Kidney (tissue), 22 donors: ENCODE results near the gene CRISP2. TPM values are rescaled to one million over a fixed set of nuclear protein-coding genes. Genes with fewer than 3 reads are reported as not detected.
A peak's percentile ranks its signal among the peaks of the same experiment; 100 is the strongest.

Source experiments
- DNase-seq, 5 donors: peaks; one replicate each; pipeline ENCODE4 v3.0.0-alpha.2; 2013 to 2020
- FAIRE-seq: peaks from 2 replicates; lab custom pipeline; 2012; peaks lifted over from hg19 to GRCh38; lab: Jason Lieb, UNC
- H3K27ac ChIP-seq, 2 donors: one replicate each; pipeline ENCODE4 v1.7.0; 2013; ENCODE audit warnings: low read depth in 2 of 2, low read length in 2 of 2, inconsistent platforms in 1 of 2
- H3K27me3 ChIP-seq: one replicate; pipeline ENCODE4 v1.7.1; 2013; ENCODE audit warnings: low read length, inconsistent platforms; ENCODE audit not compliant: control insufficient read depth, insufficient read depth
- H3K36me3 ChIP-seq, 3 donors: one replicate each; pipeline versions ENCODE4 v1.7.0 to v1.7.1; 2013; ENCODE audit warnings: low read length in 3 of 3, control low read depth in 1 of 3, inconsistent platforms in 1 of 3; ENCODE audit not compliant: insufficient read depth in 3 of 3, control insufficient read depth in 2 of 3
- H3K4me1 ChIP-seq, 3 donors: one replicate each; pipeline versions ENCODE4 v1.7.0 to v1.7.1; 2013; ENCODE audit warnings: low read length in 3 of 3, inconsistent platforms in 1 of 3, low read depth in 1 of 3; ENCODE audit not compliant: control insufficient read depth in 2 of 3, insufficient read depth in 2 of 3
- H3K4me3 ChIP-seq, 3 donors: one replicate each; pipeline versions ENCODE4 v1.7.0 to v1.8.1; 2013; ENCODE audit warnings: low read length in 3 of 3, control low read depth in 1 of 3, inconsistent platforms in 1 of 3
- H3K9ac ChIP-seq, 3 donors: one replicate each; pipeline versions ENCODE4 v1.7.0 to v1.7.1; 2013; ENCODE audit warnings: low read length in 3 of 3, control low read depth in 1 of 3, inconsistent platforms in 1 of 3
- H3K9me3 ChIP-seq, 3 donors: one replicate each; pipeline versions ENCODE4 v1.7.0 to v1.7.1; 2013; ENCODE audit warnings: low read length in 3 of 3, control low read depth in 1 of 3, inconsistent platforms in 1 of 3; ENCODE audit not compliant: control insufficient read depth in 2 of 3, insufficient read depth in 1 of 3
- CTCF ChIP-seq: IDR thresholded peaks from 3 replicates; pipeline ENCODE4 v1.5.1; 2012; ENCODE audit warnings: mild to moderate bottlenecking, moderate library complexity, borderline replicate concordance; ENCODE audit not compliant: insufficient read depth; ENCODE audit errors: extremely low read depth
- intact Hi-C: fragments of 100-400 bp; cut with DNase I; formaldehyde crosslinking; loops from one replicate; pipeline ENCODE4 v1.11.1; 2022
- long read RNA-seq, 10 donors: library from polyadenylated mRNA in 1 of 10; unstranded in 1 of 10; transcript quantifications; one replicate each; pipeline ENCODE4 v2.0.0 and lab custom pipeline, GENCODE V29; 2021 to 2026
- polyA plus RNA-seq: library from polyadenylated mRNA; stranded (reverse); fragments of 350-450 nt; fragmentation: Illumina TruSeq; extraction: RNeasy Lipid Tissue Mini Kit (QIAGEN cat#74804); gene quantifications from one replicate; pipeline ENCODE4 v1.2.3, GENCODE V29; 2014; ENCODE audit warnings: low read depth, low replicate concordance; ENCODE audit not compliant: insufficient read depth
- total RNA-seq: library from RNA; stranded (reverse); fragmentation: NEBNext Ultra II Directional; extraction: Animal tissue kit (Norgen Biotek cat#: 25700); gene quantifications from one replicate; pipeline ENCODE4 v1.2.1, GENCODE V29; 2021
- donor health status: control.
- donor health status: control.
- donor health status: control.
- donor health status: control.
- donor health status: control.
- donor health status: DM: yes; HTN: yes; CAD: no.
- donor health status: Normal renal cell carcinoma (clear cell type).

CRISP2 gene
- total RNA-seq (not detected), polyA plus RNA-seq (1.5 TPM)
- long read RNA-seq, donor 1 = 0 reads
- long read RNA-seq, donor 2 = 0 reads
- long read RNA-seq, donor 3 = 0 reads
- long read RNA-seq, donor 4 = 0 reads
- long read RNA-seq, donor 5 = 0 reads
- long read RNA-seq, donor 6 = 0 reads
- long read RNA-seq, donor 7 = 0 reads
- long read RNA-seq, donor 8 = 0 reads
- long read RNA-seq, donor 9 = 0 reads
- long read RNA-seq, donor 10 = 0 reads

GRCh38 chr6:49713346-49713745 lies at the start of gene CRISP2:
Gene CRISP2, minus strand, starts transcription at chr6:49713543. Its CDS starts 4,347 bp downstream, at chr6:49709196.
- DNase-seq (peak; percentile 15 to 51 (median 19)), FAIRE-seq (no peak)
- H3K4me1 ChIP-seq = no peaks in the 10 kb centered on the region
- H3K36me3 ChIP-seq = no peaks in the 10 kb centered on the region
- no peak within 1 kb of the TSS for H3K9ac ChIP-seq
- no peaks in the 10 kb centered on the region for H3K27me3 ChIP-seq
- H3K4me3 ChIP-seq = peak within 1 kb of the TSS; percentile 10 to 56 (median 11)
- H3K9me3 ChIP-seq = no peaks in the 10 kb centered on the region
- no peak within 1 kb of the TSS for H3K27ac ChIP-seq
- no peak for TF ChIP-seq CTCF
- intact Hi-C loops = no loop called here

- Histone ChIP-seq H3K4me3 (no peak within 1 kb of the TSS), H3K36me3 (no peaks in the 10 kb centered on the region), H3K4me1 (no peaks in the 10 kb centered on the region), H3K27me3 (no peaks in the 10 kb centered on the region), H3K27ac (no peak within 1 kb of the TSS), H3K9me3 (no peaks in the 10 kb centered on the region), H3K9ac (no peak within 1 kb of the TSS)
- no peak for DNase-seq
- intact Hi-C loops = no loop called here
- TF ChIP-seq CTCF = no peak
- FAIRE-seq = no peak
Measured at GRCh38 chr6:49744259-49744658, 30.9 kb upstream of the CRISP2 start, which contains the start of gene CRISP3. Gene CRISP3, minus strand, starts transcription at chr6:49744388. Its CDS starts 21 bp downstream, at chr6:49744367.

- no peak for DNase-seq
- no peaks in the 10 kb centered on the region for H3K9me3 ChIP-seq
- no peak for FAIRE-seq
- no peak overlapping the region for H3K9ac ChIP-seq
- H3K36me3 ChIP-seq = no peaks in the 10 kb centered on the region
- TF ChIP-seq CTCF = no peak
- intact Hi-C loops = no loop called here
- H3K4me3 ChIP-seq = no peak overlapping the region
- no peaks in the 10 kb centered on the region for H3K4me1 ChIP-seq
- H3K27me3 ChIP-seq = no peaks in the 10 kb centered on the region
- H3K27ac ChIP-seq = no peak overlapping the region
Measured at GRCh38 chr6:49743429-49743828, 30.1 kb upstream of the CRISP2 start.
